Measurements from ENCODE around the gene DIPK1C. TPM values are rescaled to one million over a fixed set of nuclear protein-coding genes. Genes with fewer than 3 reads are reported as not detected.

DIPK1C gene
- polyA plus RNA-seq, 1 donor from 2014 or later, result not detected

Other genes starting within 250 kb of the DIPK1C start
- gene CYB5A, start 165.3 kb downstream of the DIPK1C start, polyA plus RNA-seq, result 61.4 TPM
- gene C18orf63, start 141.5 kb downstream of the DIPK1C start, polyA plus RNA-seq, result not detected
- 179 TPM for gene CNDP2, start 39.1 kb upstream of the DIPK1C start, polyA plus RNA-seq
- gene CNDP1, start 77.2 kb upstream of the DIPK1C start, polyA plus RNA-seq, result not detected
- gene ZNF407, start 140.6 kb upstream of the DIPK1C start, polyA plus RNA-seq, result 3.8 TPM

All from IgD-negative memory B cell (primary cell).